CD4-positive, alpha-beta T cell treated with Interleukin-15 for 4 hours (primary cell): ENCODE measurements around the gene CFAP74.
A peak's percentile ranks its signal among the peaks of the same experiment; 100 is the strongest.

Source experiments
- DNase-seq: peaks from one replicate; pipeline ENCODE4 v3.0.0-alpha.2; 2020; ENCODE audit warnings: low spot score

CFAP74 gene, protein sequence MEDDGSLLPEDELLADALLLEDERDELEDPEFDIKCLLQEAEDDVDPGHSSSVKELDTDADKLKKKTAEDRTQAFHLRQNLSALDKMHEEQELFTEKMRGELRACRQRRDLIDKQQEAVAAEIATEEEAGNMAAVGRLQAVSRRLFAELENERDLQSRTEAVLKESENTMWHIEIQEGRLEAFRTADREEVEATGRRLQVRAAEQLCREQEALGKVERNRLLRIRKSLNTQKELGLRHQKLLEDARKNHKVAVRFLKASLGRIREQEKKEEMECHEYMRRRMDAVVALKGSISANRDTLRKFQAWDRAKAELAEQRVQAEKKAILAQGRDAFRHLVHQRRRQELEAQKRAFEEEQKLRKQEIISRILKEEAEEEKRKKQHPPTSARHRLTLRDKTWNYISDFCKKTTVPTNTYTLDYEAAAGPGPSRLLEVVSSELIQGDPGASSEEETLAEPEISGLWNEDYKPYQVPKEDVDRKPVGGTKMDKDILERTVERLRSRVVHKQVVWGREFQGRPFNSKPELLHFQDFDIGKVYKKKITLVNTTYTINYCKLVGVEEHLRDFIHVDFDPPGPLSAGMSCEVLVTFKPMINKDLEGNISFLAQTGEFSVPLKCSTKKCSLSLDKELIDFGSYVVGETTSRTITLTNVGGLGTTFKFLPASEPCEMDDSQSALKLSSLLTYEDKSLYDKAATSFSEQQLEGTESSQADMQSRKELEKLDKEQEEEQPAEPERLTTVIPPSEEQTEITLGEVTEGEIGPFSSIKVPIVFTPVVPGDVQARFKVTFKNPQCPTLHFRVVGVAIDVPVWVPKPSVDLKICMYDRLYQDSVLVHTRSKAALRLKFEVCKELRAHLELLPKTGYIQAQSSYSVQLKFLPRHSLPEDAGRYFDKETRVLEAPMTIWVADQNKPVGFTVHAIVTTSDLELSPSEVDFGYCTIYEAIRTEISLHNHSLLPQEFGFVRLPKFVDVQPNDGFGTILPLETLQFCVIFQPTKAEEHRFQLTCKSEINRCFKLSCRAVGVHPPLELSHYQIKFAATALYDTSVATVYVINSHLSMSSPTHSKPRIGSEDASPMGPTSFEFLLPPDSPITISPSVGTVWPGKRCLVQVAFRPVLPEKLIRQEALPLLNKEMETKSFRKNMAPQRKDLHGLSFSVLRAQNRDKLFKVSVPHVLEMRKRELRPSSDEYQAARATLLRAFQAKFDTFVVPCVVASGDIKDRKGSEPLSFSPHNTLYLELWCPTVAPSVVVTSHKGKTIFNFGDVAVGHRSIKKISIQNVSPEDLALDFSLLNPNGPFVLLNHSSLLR (N-terminal part only)

DNA sequence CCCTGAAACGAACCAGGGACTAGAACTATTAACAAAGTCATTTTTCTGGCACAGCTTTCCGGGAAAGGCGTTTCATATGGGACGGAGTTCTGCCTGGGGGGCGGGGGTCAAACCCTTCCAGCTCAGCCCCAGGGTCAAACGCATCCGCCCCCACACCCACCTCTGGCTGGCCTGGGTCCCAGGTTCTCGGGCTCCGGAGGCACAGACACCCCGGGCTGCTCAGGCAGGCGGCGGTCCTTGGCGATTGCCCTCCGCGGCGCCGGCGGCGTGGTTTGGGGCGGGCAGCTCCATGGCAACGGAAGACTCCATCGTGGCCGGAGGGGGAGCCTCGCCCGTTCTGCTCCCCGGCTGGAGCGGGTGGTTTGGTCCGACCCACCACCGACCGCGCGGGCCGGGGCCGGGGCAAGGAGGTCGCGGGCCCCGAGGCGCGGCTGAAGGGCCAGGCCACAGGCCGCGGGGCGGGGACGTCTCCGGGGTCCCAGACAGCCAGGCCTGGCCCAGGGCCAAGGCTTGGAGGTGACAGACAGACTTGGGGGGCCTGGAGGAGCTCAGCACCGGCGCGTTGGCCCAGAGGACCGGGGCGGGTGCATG is at the start of gene CFAP74:
Gene CFAP74, minus strand, starts transcription at position 246 of the 591 bp plus-strand sequence. CDS start 12,830 bp downstream, outside the sequence.
- DNase-seq: no peak

DNA sequence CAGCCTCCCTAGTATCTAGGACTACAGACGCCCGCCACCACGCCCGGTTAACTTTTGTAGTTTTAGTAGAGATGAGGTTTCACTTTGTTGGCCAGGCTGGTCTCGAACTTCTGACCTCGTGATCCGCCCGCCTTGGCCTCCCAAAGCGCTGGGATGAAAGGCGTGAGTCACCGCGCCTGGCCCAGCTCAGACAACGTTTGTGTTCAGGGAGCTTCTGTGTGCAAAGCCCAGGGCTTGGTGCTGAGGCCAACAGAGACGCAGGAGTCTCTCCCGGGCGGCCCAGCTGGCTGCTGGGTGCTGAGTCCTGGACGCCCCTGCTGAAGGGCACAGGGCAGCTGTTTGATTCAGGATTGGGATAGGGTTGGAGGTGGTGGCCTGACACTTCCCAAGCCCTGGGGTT is 49.6 kb upstream of the CFAP74 start:
- no peak for DNase-seq

DNA sequence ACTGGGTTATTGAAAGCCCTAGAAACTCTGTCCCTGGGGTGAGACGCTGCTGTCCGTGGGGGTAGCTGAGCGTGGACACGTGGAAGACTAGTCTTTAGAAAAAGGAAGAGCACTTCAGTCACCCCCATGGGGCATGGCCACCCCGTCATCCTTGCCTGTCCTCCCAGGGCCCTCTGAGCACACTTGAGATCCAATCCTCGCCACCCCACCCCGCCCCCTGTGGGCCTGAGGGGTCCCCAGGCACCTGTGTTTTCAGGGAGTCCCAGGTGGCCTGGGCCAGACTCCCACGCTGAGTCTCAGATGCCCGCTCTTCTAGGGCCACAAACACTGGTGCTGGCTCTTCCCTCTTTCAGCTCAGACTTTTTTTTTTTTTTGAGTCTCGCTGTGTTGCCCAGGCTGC is 49.2 kb upstream of the CFAP74 start:
- no peak for DNase-seq

DNA sequence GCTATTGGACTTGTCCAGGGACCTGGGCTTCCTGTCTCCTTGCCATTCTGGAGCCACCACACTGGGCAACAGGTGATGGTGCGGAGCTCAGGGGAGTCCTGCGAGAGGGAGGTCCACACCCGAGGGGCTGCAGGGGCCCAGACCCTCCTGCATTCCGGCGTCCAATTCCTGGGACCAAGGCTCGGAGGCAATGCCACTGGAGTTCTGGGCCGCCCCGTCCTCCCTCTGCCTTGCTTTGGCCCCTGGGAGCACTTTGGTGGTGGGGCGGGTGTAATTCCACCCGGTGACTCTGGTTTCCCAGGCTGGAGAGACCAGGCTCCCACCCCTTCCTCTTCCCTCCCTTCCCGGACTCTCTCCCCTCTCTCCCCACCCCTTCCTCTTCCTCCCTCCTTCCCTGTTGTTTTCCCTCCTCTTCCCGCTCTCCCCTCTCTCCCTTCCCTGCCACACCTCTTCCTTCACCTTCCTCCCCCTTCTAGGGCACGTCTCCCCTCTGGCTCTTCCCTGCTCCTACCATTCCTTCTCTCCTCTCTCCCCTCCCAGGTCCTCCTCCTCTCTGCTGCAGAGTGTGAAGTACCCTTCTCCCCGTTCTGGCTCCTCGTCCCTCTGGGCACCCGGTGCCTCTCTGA is 48.6 kb upstream of the CFAP74 start:
- DNase-seq: no peak

DNA sequence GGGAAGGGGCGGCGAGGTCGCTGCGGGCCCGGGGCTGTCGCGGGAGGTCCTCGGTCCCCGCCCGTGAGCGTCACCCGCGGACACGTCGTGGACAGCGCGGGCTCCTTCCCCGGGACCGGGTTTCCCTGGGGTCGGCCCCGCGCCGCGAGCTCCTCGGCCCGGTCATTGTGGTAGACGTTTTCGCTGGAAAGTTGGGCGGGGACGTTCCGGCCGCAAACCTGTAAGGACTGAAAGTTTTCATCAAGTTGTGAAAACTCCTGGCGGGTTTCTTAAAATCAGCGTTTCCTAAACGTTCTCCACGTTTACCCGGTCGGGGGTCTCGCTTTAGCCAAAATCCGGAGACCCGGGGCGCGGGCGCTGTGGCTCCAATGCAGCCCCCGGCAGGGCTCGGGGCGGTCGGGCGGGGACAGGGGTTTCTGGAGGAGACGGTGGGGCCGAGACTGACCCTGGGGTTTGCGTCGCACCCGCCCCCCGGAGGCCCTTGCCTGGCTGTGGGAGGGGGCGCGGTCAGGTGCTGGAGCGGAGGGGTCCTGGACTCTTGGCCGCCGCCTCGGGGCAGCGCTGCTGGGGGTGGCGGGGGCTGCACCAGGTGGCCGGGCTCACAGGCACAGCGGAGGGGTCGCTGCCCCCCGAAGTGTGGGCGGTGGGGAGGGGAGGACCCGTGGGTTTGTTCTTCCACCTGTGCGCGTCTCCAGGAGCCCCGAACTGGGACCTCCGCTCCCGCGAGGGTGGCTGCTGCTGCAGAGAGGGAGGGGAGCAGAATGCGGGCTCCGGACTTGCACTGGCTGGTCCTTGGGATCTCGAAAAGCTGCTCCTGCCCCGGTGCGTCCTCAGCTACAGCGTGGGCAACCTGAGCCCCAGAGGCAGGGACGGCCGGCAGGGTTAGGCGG is 47.5 kb upstream of the CFAP74 start:
- DNase-seq: no peak

DNA sequence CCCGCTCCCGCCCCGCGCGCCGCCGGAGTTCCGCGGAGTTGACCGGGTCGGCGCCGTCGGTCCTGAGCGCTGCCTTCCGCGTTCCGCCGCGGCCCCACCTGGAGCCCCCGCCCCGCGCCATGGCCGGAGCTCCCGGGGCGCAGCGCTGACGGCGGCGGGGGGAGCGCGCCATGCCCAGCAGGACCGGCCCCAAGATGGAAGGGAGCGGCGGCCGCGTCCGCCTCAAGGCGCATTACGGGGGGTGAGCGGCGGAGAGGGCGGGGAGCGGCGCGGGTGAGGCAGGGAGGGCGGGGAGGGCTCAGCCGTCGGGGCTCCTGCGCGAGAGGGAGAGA is 46.8 kb upstream of the CFAP74 start:
- DNase-seq: peak; percentile 34

DNA sequence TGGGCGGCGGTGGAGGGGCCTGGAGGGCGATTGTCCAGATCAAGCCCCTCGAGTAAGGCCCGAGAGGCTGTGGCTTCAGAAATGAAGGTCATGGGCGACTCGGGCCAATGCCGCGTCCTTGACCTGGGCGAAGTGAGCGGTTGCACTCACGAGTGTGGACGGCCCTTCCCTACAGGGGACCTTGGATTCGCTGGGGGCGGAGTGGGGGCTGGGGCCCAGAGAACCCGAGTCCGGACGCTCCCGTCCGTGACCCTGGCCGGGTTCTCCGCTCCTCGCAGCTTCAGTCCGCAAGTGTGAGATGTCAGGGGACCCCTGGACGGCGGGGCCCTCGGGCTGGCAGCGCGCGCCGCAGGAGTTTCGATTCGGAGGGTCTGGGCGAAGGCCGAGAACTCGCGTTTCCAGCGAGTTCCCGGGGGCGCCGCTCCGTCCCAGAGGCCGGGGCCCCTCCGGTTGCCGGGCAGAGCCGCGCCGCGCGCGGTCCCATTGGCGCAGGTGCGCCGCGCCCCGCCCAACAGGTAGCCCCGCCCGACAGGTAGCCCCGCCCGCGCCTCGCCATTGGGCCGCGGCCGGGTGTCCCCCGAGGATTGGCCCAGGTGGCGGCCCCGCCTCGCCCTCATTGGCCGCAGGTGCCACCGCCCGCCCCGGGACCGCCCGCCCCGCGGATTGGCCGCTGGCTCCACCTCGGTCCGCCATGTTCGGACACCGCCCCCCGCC is 46.3 kb upstream of the CFAP74 start, which contains the start of gene PRKCZ:
Gene PRKCZ, plus strand, starts transcription at position 694 of the 714 bp plus-strand sequence. CDS start 220 bp downstream, outside the sequence.
- DNase-seq: peak; percentile 94

DNA sequence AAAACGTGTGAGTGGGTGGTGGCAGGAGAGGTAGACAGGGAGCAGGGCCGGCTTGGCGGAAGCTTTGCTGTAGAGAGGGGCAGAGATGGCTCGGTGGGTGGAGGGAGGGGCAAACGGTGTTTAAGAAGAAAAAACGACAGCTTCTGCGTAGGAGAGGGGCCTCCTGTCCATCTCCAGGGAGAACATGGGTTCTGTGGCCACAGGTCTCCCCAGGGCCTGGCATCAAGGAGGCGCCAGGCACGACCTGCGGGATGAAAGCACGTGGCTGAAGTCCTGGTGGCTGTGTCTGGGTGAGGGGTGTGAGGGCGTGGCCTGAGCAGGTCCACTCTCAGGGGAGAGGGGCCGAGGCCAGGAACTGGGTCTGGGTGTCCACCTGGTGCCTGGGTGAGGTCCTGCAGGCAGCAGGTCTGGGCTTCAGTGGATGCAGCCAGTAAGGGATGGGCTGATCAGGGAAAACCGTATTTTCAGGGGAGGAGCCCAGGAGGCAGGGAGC is 45.7 kb upstream of the CFAP74 start:
- DNase-seq: no peak

DNA sequence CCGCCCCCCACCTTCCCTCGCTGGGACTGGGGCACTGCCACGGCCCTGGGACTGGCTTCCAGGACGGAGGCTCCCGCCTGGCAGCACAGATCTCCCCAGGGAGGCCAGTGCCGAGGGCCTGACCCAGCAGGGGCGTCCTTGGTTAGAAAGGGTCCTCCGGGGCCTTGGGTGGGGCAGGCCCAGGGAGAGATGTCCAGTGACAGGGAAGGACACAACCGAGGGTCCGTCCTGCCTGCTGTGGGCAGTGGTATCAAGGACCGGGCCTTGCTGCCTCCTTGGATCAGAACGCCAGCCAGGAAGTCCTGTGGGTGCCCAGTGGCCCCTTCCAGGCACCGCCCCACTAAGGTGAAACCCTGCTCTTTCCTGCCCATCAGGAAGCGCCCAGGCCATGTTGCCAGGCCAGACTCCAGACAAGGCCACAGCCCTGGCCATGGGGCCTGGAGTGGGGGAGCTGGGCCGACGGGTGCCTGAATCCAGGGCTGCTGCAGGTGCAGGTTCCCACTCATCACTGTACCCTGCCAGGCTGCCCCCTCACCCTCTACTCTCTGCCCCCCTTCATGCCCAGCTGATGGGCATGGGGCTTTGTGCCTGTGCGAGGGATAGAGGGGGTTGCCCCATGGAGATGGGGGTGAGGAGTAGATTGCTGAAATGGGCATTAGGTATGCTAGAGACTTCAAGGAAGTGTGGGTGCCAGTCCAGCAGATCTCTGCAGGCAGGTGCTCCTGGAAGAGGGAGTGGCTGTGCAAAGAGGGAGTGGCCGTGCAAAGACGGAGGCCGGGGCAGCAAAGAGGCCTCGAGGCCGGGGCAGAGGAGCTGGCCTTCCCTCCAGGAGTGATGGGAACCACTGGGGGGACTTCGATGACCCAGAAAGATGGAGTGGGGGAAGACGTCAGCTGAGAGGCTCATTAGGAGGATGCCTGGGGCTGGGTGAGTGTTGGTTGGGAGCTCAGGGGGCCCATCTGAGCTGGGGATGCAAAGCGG is 44.5 kb upstream of the CFAP74 start:
- no peak for DNase-seq

DNA sequence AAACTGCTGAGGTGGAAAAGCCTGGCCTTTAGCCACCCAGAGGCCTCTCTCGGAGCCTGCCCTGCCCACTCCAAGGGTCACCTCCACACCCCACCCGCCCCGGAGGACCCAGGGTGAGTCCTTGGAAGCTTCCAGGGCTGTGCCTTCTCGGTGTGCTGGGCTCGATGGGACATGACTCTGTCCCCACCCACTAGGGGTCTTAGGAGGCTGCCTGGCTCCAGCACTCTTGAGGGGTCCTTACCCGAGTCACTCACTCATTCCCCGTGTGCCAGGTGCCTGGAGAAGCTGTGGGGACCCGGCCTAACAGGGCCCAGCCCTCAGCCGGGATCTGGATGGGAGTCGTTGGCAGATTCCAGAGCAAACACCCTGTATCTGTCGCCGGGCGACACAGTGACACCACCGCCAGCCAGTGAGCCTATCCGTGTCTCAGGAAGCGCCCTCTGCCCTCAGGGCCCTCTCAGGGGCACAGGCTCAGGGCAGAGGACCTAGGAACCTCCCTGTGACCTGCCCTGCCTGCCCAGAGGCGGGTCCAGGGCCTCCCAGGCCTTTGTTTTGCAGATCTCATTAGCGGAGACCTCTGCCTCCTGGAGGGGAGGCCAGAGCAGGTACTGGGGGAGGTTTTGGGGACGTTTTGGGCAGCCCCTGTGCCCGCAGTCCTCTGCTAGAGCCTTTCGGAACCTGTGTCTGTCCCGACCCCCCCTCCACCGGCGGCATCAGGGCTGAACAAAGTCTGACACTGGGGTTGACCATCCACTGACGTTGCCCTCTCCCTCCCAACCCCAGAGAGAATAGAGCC is 43.6 kb upstream of the CFAP74 start:
- DNase-seq: no peak

DNA sequence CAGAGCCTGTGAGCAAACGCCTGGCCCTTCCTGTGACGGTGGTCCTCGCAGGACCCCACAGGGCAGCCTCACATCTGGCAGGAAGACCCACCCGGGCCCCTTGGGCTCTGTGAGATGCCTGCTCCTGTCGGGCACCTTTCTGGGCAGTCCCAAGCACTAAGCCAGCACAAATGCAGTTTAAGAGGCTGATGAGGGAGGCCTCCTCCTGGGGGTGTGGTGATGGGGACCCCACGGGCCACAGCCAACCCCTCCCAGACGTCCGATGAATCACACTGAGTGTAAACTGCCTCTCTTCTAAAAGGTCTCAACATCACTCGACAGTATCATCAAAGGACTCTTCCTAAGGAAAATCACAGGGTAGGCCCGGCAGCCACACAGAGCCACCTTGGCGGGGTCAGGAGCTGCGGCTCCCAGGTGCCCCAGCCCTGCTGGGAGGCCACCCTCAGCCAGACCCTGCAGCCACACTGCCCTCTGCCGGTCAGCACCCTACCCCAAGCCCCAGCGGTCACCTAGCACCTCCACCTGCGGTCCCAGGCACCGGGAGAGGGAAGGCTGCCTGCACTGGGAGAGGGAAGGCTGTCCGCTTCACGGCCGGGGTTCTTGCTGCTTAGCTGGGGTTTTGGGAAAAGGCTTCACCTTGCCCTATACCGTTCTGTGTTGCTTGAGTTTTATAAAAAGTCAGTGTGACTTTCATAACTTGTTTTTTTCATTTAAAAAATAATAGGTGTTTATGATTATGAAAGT is 42.8 kb upstream of the CFAP74 start:
- peak; percentile 32 for DNase-seq

DNA sequence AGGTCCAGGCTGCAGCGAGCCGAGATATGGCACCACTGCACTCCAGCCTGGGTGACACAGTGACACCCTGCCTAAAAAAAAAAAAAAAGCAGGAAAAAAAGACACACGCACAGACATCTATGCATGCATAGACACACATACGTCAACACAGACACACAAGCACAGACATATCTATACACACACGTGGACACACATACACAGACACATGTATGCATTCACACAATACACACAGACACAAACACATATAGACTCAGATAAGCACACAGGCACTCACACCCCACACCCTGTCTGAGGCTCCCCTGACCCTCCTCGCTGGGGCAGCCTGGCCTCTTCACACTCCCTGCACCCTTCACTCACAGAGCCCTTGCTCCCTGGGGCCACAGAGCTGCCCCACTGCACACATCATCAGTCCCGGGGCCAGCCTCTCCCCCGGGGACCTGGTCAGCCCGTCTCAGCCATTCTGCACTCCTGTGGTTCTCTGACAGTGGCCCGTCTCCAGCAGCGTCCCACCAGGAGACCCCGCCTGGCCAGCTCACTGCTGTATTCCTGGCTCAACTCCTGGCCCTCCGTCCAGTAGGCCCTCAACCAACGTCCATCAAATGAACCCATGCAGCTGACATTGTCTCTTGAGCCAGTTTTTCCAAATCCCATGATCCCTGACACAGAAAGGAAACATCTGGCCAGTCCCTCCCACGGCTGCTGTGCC is 42.0 kb upstream of the CFAP74 start:
- DNase-seq: no peak

DNA sequence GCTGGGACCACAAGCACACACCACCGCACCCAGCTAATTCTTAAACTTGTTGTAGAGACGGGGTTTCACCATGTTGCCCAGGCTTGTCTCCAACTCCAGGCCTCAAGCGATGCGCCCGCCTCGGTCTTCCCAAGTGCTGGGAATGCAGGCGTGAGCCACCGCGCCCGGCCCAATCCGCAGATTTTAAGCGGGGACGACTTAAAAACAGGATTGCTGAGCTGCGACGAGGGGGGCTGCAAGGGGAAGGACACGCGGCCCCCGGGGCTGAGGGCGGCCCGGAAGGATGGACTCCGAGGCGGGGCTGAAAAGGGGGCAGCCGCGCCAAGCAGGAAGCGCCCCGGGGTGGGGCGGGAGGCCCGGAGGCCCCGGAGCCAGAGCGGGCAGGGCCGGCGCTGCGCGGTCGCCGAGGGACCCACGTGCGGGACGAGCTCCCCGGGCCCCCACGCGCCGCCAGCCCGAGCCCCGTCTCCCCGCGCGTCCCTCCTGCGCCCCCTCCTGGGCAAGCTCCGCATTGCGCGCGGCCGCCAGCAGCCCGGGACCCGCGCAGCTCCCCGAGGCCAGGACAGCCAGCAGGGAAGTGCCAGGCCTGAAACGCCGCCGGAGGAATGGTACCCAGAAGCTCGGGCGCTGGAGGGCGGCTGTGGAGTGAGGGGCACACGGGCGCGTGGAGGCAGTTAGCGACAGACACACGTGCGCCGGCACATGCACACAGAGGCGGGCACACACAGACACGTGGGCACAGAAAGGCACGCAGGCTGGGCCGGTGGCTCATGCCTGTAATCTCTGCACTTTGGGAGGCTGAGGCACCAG is 41.1 kb upstream of the CFAP74 start:
- peak; percentile 78 for DNase-seq

DNA sequence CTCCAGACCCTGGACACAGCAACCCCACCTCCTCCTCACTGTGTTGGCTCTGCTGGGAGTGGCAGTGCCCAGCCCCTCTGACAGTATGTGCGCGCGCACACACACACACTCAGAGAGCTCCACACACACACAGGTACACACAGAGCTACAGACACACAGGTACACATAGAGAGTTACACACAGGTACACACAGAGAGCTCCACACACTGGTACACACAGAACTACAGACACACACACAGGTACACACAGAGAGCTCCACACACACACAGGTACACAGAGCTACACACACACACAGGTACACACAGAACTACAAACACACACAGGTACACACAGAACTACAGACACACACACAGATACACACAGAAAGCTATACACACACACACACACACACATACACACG is 40.3 kb upstream of the CFAP74 start:
- no peak for DNase-seq
